HG03432 (cell line): ENCODE results near the gene CSTPP1.
A peak's percentile ranks its signal among the peaks of the same experiment; 100 is the strongest.
"Not testable (repeated sequence)": the region's sequence is repeated elsewhere in the genome, so short reads cannot be mapped to it uniquely, and the experiment has no call there.

Experiments used
- ATAC-seq: cut with Tn5 transposase; IDR thresholded peaks from one replicate; pipeline ENCODE4 v1.9.1; 2021; ENCODE audit warnings: mild to moderate bottlenecking, moderate library complexity; ENCODE audit not compliant: unreplicated experiment

CSTPP1 gene

DNA sequence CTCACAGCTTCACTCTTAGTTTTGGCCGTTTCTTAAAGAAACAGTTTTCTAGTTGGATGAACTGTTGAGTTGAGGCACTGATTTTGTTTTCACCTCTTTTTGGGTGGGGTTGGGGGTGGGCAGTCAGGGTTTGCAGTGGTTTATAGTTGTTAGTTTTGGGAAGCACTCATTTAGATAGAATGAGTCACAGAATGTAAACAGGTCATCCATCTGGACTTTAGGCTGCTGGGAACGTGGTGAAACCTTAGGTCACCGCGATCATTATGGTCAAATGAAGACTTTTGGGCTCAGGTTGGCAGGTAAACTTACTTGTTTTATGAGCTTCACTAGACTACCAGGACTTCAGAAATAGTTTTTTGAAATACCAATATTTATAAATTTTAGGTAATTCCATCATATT lies 48.4 kb downstream of the CSTPP1 start:
- ATAC-seq: no peak

DNA sequence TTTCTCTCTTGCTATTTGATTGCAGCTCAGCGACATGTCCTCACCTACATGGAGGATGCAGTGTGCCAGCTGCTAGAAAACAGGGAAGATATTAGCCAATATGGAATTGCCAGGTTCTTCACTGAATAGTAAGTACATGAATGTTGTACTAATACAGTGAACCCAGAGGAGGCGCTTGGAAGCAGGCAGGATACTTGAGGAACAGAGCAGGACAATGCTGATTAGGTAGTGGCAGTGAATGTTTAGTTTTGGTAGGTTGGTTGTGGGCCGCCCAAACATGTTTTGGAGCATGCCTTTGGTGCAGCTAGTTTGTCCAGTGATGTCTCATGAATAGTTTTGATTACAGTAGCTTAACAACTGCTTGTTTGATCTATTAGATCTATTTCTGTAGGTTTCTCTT lies 50.6 kb downstream of the CSTPP1 start:
- no peak for ATAC-seq

DNA sequence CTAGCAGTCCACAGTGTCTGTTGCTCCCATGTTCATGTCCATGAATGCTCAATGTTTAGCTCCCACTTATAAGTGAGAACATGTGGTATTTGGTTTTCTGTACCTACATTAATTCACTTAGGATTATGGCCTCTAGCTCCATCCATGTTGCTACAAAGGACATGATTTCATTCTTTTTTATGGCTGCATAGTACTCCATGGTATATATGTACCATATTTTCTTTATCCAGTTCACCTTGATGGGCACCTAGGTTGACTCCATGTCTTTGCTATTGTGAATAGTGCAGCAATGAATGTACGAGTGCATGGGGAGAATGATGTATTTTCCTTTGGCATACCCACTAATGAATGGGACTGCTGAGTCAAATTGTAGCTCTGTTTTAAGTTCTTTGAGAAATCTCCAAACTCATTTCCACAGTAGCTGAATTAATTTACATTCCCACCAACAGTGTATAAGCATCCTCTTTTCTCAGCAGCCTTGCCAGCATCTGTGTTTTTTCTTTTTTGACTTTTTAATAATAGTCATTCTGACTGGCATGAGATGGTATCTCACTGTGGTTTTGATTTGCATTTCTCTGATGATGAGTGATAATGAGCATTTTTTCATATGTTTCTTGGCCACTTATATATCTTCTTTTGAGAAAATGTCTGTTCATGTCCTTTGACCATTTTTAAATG lies 53.4 kb downstream of the CSTPP1 start:
- not testable (repeated sequence) for ATAC-seq

DNA sequence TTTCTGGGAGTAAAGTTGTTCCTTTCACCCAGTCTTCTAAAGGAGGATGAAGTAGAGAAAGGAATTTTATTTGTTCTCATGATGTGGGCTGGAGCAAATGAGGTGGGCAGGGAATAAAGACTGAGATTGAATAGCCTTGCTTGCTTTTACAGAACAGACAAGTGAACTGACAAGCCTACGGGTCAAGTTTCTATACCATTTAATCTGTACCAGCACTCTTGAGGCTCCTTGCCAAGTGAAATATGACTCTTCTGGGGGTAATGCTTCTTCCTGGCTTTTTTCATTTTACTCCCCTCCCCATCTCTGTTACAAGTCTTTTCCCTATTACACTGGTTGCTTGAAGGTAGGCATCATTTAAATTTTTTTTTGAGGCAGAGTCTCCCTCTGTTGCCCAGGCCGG lies 54.8 kb downstream of the CSTPP1 start:
- no peak for ATAC-seq

DNA sequence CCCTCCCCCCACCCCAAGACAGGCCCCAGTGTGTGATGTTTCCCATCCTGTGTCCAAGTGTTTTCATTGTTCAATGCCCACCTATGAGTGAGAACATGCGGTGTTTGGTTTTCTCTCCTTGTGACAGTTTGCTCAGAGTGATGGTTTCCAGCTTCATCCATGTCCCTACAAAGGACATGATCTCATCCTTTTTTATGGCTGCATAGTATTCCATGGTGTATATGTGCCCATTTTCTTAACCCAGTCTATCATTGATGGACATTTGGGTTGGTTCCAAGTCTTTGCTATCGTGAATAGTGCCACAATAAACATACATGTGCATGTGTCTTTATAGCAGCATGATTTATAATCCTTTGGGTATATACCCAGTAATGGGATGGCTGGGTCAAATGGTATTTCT lies 55.8 kb downstream of the CSTPP1 start:
- ATAC-seq: not testable (repeated sequence)

DNA sequence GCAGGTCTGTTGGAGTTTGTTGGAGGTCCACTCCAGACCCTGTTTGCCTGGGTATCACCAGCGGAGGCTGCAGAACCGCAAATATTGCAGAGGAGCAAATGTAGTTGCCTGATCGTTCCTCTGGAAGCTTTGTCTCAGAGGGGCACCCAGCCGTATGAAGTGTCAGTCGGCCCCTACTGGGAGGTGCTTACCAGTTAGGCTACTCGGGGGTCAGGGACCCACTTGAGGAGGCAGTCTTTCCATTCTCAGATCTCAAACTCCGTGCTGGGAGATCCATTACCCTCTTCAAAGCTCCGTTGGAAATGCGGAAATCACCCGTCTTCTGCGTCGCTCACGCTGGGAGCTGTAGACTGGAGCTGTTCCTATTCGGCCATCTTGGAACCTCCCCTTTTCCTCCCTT lies 61.2 kb downstream of the CSTPP1 start:
- not testable (repeated sequence) for ATAC-seq

DNA sequence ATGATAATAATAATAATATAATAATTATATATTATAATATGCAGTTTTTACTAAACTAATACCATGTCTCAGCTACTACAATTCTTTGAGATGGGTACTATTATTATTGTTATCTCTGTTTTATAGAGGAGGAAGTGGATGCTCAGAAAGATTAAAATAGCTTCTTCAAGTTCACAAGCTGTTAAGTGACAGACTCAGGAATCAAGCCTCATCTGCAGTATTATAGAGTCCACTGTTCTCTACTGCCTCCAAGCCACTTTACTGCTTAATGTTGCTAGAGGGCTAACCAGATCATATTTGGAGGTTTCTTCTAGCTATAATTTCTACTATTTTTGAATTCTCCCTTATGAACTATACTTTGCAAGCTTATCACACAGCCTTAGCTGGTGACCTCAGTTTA lies 62.7 kb downstream of the CSTPP1 start:
- ATAC-seq: no peak

DNA sequence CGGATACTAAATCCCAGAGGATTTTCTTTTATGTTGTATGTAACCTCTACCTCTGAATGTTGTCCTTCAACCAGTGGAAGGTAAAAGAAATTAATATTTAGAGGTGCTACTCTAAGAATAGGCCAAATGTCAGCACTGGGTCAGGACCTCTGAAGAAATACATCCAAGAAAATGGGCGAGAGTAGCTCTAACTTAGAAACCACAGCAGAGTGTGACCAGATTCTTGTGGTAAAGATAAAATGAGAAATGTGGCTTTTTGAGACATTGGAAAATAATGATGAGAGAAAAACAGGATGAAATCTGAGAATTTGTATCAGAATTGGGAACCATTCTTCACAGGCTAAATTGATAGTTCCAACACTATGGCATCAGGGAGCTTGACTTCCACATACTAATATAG lies 63.5 kb downstream of the CSTPP1 start:
- ATAC-seq: no peak

DNA sequence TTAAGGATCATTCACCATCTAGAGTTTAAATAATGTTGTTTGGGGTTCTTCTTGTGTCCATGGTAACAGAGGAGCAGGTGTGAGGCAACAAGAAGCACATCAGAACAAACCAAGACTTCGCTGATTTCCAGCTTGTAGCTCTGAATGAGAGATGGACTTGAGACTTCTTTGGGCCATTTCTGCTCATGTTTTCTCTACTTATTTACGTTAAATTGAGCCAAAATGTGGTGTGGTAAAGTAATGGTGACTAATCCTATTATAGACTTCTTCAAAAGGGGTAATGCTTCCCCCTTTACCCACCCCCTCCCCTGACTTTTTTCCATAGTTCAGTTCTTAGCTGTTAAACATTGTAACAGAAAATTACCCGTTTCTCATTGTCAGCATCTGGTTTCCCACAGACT lies 65.2 kb downstream of the CSTPP1 start:
- no peak for ATAC-seq

DNA sequence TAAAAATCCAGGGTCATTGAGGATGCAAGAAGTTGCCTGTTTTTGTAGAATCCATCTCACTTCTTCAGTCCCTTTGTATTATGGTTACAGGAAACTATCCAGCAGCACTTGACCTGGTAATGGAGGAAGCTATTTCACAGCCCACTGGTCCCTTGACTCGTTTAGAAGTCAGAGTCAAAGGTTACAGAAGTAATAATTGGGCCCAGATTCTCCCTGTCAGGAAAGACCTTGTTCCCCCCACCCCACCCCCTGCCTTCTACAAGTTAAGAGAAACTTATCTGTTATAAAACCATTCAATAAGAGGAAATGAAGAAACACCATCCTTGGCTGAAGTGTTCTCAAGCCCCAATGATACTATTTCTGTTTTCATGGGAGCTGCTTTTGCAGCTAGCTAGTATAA lies 65.8 kb downstream of the CSTPP1 start:
- ATAC-seq: no peak

DNA sequence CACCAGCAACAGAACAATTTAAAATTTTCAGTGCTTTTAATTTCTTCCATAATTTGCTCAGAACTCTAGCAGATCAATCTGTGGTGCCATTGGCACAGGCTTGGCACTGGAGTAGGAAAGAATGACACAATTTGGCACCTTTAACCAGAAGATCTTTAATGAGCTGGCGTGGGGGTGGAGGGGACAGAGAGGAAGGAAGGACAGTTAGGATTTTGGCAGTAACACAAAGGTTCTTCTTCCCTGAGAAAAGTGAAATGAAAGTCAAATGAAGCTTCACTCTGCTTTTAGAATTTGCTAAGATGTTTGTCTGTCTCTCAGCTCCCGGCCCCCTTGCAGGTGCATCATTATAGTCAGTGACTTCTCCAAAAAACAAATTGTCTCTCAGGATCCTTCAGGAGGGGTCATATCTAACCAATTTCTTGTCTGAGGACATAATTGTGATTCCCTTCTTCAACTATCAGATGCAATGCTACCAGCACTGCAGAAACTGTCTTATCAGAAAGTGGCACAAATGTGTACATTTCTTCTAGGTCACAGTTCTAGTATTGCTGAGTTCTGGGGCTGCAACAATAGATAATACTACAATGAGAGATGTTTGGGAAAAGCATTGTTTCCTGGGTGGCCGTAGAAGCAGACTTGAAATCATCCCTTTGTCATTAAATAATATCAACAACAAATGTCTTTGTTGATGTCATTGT lies 66.8 kb downstream of the CSTPP1 start:
- ATAC-seq: no peak

DNA sequence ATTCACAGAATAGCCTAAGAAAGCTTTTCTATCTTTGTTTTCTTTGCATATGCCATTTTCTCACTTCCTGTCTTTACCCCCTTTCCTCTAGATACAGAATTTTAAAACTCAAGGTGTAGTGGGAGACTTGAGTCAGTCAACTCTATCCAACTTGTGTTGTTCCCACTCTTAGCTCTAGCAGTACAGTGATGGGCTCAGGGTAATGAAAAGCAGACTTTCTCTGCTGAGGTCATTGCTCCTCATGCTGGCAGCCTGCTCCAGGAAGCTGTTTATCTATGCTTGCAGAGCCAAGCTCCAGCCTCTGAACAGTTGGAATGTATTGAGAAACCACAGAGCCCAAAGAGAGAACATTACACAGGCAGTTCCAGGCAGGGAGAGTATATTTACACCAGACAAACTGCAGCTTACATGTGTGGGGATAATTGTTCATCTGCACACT lies 68.1 kb downstream of the CSTPP1 start:
- ATAC-seq: no peak

DNA sequence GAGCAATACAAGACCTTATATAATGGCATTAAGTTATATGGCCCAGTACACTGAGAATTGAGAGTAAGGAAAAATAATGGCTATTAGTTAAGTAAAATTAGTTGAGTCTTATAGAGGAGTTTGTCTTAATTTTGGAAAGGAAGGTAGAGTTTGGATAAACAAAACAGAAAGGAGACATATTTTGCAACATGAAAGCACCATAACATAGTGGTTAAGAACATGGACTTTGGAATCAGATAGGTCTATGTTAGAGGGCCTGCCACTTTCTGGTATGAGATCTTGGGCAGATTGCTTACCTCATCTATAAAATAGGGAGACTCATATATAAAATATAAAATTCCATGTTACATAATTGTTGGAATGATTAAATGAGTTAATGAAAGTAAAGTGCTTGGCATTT lies 68.9 kb downstream of the CSTPP1 start:
- ATAC-seq: no peak

DNA sequence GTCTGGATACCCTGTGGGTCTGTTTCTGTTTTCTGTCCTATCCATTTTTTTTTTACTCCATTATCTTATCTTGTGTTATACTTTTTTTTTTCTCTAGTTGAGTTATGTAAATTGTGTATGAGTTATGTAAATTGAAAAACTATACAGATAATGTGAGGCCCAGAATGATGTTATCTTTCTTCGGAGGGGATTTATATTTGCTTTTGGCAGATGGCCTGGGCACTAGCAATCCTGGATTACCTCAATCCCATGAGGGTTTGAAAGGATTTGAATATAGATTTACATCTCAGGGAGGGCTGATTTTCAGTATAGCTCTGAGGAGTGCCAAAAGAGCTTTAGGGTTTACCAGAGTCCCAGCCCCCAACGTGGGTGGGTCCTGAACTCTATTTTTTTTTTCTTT lies 71.0 kb downstream of the CSTPP1 start:
- ATAC-seq: no peak

DNA sequence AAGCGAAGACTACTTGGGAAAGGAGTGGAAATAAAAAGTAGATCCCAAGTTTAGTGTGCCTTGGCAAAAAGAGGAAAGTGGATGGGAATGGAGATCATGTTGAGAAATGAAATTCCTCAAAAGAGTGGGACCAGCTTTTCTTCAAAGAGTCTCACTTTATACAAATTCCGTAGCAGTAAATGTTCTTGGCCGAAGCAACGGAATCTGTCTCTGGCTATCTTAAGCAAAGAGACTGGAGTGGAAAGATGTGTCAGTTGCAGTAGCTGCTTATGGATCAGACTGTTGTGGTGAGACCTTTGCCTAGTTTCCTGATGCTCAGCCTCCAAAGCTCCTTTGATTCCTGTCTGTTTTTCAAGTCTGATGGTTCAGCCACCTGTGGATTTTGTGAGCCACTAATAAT lies 73.6 kb downstream of the CSTPP1 start:
- ATAC-seq: no peak

DNA sequence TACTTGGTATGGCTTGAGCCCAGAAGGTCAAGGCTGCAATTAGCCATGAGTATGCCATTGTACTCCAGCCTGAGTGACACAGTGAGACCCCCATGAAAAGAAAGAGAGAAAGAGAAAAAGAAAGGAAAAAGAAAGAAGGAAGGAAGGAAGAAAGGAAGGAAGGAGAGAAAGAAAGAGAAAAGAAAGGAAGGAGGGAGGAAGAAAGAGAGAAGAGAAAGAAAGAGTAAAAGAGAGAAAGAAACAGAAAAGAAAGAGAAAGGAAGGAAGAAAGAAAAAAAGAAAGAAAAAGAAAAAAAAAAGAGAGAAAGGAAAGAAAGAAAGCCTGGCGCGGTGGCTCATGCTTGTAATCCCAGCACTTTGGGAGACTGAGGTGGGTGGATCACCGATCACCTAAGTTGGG lies 77.5 kb downstream of the CSTPP1 start:
- no peak for ATAC-seq

DNA sequence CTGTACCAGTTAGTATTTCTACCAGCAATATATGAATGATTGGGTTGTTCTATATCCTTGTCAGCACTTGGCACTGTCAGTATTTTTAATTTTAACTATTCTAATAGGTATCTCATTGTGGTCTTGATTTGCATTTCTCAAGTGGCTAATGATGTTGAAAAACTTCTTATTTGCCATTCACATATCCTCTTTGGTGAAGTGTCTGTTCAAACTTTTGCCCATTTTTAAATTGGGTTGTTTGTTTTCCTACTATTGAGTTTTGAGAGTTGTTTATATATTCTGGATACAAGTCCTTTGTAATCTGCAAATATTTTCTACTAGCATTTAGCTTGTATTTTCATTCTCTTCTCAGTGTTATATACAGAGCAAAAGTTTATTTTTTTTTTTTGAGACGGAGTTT lies 82.1 kb downstream of the CSTPP1 start:
- ATAC-seq: no peak

DNA sequence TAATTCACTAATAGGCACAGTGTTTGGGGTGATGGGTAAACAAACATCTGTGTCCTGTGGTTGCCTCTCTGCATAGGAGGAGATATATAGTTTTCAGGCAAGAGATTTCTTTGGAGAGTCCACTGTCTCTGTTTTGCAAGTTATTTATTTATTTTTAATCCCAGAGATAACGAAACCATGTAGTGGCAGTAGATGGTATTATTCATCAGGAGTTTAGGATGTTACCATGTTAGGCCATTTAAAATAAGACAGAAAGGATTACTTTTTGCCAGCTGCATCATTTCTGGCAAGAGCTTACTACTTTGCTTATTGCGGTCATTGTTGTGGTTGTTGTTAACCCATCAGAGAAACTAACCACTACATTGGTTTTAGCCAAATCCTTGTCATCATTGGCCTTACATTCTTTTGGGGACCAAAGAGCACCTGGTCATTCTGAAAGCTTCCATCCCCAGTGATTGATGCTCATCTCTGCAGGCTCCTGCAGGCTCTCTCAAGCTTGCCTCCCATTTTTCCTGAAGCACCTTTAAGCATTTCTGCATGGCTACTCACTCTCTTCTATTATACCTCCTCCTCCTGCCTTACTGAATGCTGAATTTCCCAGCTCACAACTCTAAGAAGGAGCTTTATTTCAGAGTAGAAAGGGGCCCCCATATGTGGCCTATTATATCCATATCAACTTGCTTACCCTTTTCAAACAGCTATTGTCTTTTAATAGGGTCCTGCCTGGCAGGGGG lies 84.4 kb downstream of the CSTPP1 start:
- peak; percentile 54 for ATAC-seq

DNA sequence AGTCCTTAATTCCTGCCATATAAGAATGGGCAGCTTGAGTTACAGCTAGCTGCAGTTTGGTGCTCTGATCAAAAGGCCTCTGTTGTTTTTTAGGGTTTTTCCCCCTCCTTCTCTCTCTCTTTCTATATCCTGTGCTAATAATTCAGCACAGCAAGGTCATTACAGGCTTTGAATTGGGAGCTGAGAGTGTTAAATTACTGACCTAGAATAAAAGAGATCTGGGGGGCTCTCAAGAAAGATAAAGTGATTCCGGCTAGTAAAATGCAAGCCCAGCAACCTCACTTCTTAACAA lies 84.9 kb downstream of the CSTPP1 start:
- peak; percentile 40 for ATAC-seq

DNA sequence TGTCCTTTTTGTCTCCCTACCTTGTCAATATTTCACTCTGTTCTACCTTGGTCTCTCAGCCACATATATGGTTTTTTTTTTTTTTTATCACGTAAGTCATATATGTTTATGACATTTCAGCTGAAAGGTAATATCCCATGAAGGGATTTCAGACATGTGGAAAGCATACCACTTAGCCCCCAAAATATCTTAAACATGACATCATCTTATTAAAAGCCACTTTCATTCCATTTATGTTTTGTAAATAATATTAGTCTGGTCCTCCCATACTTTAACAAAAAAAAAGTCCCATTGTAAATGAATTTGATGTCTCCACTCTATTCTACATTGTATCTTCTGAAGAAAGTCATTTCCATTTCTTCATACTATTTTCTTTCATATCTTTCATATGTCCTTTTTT lies 85.4 kb downstream of the CSTPP1 start:
- no peak for ATAC-seq

DNA sequence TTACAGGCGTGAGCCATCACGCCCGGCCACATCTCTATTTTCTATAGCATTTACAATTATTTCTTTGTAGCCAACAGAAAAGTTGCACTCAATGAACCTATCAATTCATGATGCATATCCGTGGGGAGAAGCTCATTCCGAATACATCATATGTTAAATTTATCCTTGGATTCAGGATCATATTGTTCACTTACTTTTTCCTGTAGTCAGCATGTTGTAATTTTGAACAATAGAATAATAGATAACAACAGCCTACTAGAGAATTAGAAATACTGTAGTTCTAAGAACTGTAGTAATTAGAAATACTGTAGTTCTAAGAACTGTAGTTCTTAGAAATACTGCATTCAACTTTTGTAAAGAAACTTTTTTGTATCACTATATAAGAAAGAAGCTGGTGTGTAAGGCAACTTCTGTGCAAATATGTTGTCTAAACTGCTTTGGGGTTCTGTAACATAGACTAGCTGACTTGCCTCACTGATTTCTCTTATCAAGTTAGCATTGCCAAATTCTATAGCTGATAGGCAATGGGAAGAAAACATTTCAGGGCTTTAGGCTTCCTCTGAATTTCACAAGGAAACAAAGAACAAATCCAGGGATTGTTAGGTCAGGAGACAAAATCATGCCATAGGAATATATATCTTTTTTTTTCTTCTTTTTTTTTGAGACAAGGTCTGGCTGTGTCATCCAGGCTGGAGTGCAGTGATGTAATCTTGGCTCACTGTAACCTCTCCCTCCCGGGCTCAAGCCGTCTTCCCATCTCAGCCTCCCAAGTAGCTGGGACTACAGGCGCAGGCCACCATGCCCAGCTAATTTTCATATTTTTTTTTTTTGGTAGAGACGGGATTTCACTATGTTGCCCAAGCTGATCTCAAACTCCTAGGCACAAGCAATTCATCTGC lies 91.9 kb downstream of the CSTPP1 start:
- no peak for ATAC-seq
